Measurements from ENCODE around the gene PDZRN3.

The PDZRN3 gene

DNA sequence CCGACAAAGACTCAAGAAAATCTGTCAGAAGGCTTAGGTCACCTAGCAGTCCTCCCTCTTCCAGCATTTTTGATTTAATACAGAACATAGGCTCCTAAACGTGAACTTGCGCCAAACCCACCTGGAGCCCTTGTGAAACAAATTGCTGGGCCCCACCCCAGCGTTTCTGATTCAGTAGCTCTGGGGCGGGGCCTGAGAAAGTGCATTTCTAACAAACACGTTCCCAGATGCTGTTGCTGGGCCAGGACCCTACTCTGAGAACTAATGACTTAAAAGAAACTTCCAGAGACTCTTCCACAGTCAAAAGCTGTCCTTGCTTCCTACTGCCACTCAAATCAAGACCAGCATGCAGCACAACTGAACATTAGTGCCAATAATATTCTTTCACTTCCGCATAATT lies 198.1 kb downstream of the PDZRN3 start:
- H3K4me3 ChIP-seq, result no peak overlapping the region
- H3K4me1 ChIP-seq, result peaks cover 0 to 63% (median 26%) of the 10 kb centered on the region in 4 donors
- no peak for DNase-seq
- peak overlapping the region; percentile 9 to 37 for H3K27ac ChIP-seq
- no peaks in the 10 kb centered on the region for H3K27me3 ChIP-seq
- TF ChIP-seq CTCF (IDR thresholded peaks at IDR 0.05), result no peak
- intact Hi-C loops (cut with DNase I; ENCODE audit: low total_unique reads), result no loop called here
- no peaks in the 10 kb centered on the region for H3K36me3 ChIP-seq
- no peaks in the 10 kb centered on the region for H3K9me3 ChIP-seq

GRCh38 chr3:73423116-73423515 lies 201.6 kb downstream of the PDZRN3 start:
- no peaks in the 10 kb centered on the region for H3K27me3 ChIP-seq
- no peaks in the 10 kb centered on the region for H3K9me3 ChIP-seq
- no peaks in the 10 kb centered on the region for H3K36me3 ChIP-seq
- no peak overlapping the region for H3K4me3 ChIP-seq
- peaks cover 0 to 74% (median 41%) of the 10 kb centered on the region in 4 donors for H3K4me1 ChIP-seq
- peak overlapping the region; percentile 14 to 16 for H3K27ac ChIP-seq
- intact Hi-C loops (cut with DNase I; ENCODE audit: low total_unique reads), result loop anchor here (5.0 kb wide), 1 partner anchor 39 kb away; no protein-coding TSS in a partner anchor
- TF ChIP-seq CTCF (IDR thresholded peaks at IDR 0.05), result no peak
- no peak for DNase-seq

GRCh38 chr3:73422571-73422970 lies 202.2 kb downstream of the PDZRN3 start:
- Histone ChIP-seq H3K27me3 (no peaks in the 10 kb centered on the region), H3K4me1 (peaks cover 0 to 69% (median 39%) of the 10 kb centered on the region in 4 donors), H3K9me3 (no peaks in the 10 kb centered on the region), H3K27ac (peak overlapping the region; percentile 16 to 18), H3K36me3 (no peaks in the 10 kb centered on the region), H3K4me3 (no peak overlapping the region)
- DNase-seq, result no peak
- TF ChIP-seq CTCF (IDR thresholded peaks at IDR 0.05), result no peak
- intact Hi-C loops (cut with DNase I; ENCODE audit: low total_unique reads), result loop anchor here (5.0 kb wide), 1 partner anchor 40 kb away; no protein-coding TSS in a partner anchor

GRCh38 chr3:73419942-73420341 lies 204.8 kb downstream of the PDZRN3 start:
- Histone ChIP-seq H3K27ac (peak overlapping the region; percentile 1 to 6), H3K4me1 (peaks cover 0 to 56% (median 30%) of the 10 kb centered on the region in 4 donors), H3K9me3 (no peaks in the 10 kb centered on the region), H3K4me3 (no peak overlapping the region), H3K36me3 (no peaks in the 10 kb centered on the region), H3K27me3 (no peaks in the 10 kb centered on the region)
- no peak for TF ChIP-seq CTCF (IDR thresholded peaks at IDR 0.05)
- intact Hi-C loops (cut with DNase I; ENCODE audit: low total_unique reads), result loop anchor here (5.0 kb wide), 1 partner anchor 42 kb away; no protein-coding TSS in a partner anchor
- no peak for DNase-seq

DNA sequence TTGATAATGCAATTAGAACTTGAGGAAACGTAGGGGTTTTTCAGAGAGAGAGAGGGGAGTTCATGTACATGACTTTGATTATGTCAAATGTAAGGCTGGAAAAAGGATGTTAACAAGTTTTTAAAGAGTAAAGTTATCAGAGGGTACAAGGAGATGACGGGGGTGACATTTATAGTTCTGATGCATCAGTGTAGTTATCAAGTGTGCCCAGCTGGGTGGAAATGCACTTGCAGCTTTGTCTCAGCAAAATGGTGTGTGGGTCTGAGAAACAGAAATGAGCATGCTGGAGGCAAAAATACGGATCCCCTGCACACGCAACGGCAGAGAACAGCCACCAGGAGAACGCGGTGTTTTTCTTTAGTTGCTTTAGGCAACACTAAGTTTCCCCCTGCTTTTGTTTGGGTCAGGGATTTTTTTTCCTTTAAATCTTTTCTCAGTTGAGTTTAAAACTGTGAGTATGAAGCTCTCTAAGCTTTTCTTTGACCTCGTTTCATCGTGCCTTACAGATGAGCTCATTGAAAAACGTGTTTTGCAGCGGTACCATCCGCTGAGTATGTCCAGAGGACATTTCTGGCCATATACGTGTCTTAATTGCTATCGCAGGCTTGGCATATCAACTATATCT lies 205.4 kb downstream of the PDZRN3 start:
- no peak for DNase-seq
- no peaks in the 10 kb centered on the region for H3K36me3 ChIP-seq
- H3K9me3 ChIP-seq, result no peaks in the 10 kb centered on the region
- H3K27ac ChIP-seq, result peak overlapping the region; percentile 1 to 6
- intact Hi-C loops (cut with DNase I; ENCODE audit: low total_unique reads), result no loop called here
- H3K27me3 ChIP-seq, result no peaks in the 10 kb centered on the region
- peaks cover 0 to 61% (median 30%) of the 10 kb centered on the region in 4 donors for H3K4me1 ChIP-seq
- H3K4me3 ChIP-seq, result no peak overlapping the region
- TF ChIP-seq CTCF (IDR thresholded peaks at IDR 0.05), result peak in 1 of 2 experiments; percentile 30

Measured in tibial artery (tissue), 4 donors.